ENCODE data around the gene WBP2NL.

Gene WBP2NL

DNA sequence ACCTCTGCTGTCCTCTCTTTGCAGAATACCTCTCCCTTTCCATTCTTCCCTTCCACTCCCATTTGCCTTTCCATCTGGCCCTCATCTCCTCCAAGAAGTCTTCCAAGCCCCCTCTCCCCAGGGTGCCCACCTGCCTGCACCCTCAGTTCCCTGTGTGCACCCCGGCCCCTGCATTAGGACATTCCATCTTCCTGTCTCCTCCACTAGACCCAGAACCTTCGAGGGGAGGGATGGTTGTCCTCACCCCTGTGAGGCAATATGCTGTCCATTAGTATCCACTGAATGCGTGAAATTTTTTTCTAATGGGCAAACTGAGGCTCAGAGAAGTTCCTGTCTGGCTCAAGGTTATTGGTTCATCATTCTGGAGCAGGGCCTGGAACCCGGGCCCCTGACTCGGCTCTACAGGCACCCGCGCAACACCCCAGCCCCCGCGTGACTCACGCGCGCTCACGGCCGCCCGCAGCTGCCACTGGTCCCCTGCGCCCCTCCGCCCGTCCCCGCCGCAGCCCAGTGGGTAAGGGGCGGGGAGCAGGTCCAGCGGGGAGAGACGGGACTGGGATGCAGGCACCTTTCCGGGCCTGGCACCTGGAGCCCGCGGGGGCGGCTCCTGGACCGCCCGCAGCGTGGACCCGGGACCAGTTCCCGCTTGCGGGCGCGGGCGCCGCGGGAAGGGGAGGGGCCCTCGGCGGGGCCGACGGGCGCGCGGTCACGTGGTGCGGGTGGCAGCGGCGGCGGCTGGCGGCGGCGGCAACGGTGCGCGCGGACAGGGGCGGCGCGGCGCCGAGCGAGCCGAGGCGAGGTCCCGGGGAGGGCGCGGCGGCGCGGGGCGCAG is 22.3 kb upstream of the WBP2NL start:
- no peak overlapping the region for H3K4me3 ChIP-seq (IDR thresholded peaks at IDR 0.05; ENCODE audit: insufficient read depth, low read depth, low read length)
- no peaks in the 10 kb centered on the region for H4K20me1 ChIP-seq (ENCODE audit: insufficient read depth)
- peaks cover 11% of the 10 kb centered on the region for H3K27me3 ChIP-seq (ENCODE audit: insufficient read depth, low read depth)

DNA sequence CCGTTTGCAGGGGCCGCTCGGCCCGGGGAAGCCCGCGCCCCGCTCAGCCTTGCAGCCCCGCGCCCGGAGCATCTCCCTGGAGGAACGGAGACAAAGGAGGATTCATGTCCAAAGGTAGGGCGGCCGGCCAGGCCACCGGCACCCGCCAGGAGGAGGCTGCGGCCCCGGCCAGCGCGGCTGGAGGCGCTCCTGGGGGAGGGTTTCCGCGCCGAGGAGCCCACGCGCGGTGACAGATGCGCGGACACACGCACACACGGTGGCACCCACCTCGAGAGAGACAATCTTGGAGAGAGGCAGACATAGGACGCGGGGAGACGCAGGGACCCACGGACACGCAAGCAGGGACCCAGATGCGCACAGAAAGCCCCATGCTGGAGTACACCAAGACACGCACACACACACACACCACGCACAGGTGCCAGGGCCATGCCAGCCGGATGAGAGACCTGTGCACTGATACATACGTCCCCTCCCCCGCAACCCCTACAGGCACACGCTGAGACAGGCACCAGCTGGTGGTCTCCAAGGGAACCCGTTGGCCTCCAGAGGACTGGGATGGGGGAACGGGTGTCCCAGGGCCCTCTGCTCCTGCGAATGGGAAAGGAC is 21.5 kb upstream of the WBP2NL start:
- H4K20me1 ChIP-seq (ENCODE audit: insufficient read depth): no peaks in the 10 kb centered on the region
- H3K27ac ChIP-seq: no peak overlapping the region
- no peaks in the 10 kb centered on the region for H3K4me1 ChIP-seq (ENCODE audit: low read depth, poor library complexity, severe bottlenecking)
- H3K27me3 ChIP-seq (ENCODE audit: insufficient read depth, low read depth): peaks cover 11% of the 10 kb centered on the region
- TF ChIP-seq, protein P1, sequence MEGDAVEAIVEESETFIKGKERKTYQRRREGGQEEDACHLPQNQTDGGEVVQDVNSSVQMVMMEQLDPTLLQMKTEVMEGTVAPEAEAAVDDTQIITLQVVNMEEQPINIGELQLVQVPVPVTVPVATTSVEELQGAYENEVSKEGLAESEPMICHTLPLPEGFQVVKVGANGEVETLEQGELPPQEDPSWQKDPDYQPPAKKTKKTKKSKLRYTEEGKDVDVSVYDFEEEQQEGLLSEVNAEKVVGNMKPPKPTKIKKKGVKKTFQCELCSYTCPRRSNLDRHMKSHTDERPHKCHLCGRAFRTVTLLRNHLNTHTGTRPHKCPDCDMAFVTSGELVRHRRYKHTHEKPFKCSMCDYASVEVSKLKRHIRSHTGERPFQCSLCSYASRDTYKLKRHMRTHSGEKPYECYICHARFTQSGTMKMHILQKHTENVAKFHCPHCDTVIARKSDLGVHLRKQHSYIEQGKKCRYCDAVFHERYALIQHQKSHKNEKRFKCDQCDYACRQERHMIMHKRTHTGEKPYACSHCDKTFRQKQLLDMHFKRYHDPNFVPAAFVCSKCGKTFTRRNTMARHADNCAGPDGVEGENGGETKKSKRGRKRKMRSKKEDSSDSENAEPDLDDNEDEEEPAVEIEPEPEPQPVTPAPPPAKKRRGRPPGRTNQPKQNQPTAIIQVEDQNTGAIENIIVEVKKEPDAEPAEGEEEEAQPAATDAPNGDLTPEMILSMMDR (conservative IDR thresholded peaks at IDR 0.05; ENCODE audit: low read depth, low read length): no peak
- peak overlapping the region; percentile 38; the same call in 1 of the 2 replicates for H2AFZ ChIP-seq (ENCODE audit: low read depth)
- no peaks in the 10 kb centered on the region for H3K79me2 ChIP-seq (ENCODE audit: insufficient read depth, low read depth)
- H3K36me3 ChIP-seq (ENCODE audit: insufficient read depth): no peaks in the 10 kb centered on the region
- peak overlapping the region; percentile 57 for H3K4me2 ChIP-seq
- no peak overlapping the region for H3K9ac ChIP-seq
- no peak overlapping the region for H3K4me3 ChIP-seq (IDR thresholded peaks at IDR 0.05; ENCODE audit: insufficient read depth, low read depth, low read length)

More for the DNA sequence above, 22.3 kb upstream of the WBP2NL start:
- no peaks in the 10 kb centered on the region for H3K36me3 ChIP-seq (ENCODE audit: insufficient read depth)
- H2AFZ ChIP-seq (ENCODE audit: low read depth): peak overlapping the region; percentile 71
- H3K9ac ChIP-seq: no peak overlapping the region
- H3K4me2 ChIP-seq: peak overlapping the region; percentile 42
- no peak overlapping the region for H3K27ac ChIP-seq
- H3K79me2 ChIP-seq (ENCODE audit: insufficient read depth, low read depth): no peaks in the 10 kb centered on the region
- TF ChIP-seq, protein P1 (conservative IDR thresholded peaks at IDR 0.05; ENCODE audit: low read depth, low read length): no peak
- H3K4me1 ChIP-seq (ENCODE audit: low read depth, poor library complexity, severe bottlenecking): no peaks in the 10 kb centered on the region

DNA sequence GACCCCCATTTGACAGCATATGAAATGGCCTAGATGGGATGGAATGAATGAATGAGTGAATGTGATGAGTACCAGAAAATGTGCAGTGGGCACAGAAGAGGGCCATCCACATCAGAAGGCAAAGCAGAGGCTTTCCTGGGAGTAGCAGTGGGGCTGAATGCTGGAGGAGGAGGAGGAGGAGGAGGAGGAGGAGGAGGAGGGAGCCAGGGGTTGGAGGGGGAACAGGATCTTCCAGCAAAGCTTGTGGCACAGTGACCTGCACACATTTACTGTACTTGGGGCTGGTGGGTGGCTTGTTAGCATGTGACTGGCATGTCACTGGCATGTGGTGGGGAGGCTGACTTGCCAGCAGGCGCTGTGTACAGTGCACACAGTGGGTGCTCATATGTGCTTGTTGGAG is 19.9 kb upstream of the WBP2NL start:
- Histone ChIP-seq H3K4me3 (IDR thresholded peaks at IDR 0.05; ENCODE audit: insufficient read depth, low read depth, low read length) (no peak overlapping the region), H4K20me1 (ENCODE audit: insufficient read depth) (no peaks in the 10 kb centered on the region), H3K27ac (no peak overlapping the region), H3K4me1 (ENCODE audit: low read depth, poor library complexity, severe bottlenecking) (no peaks in the 10 kb centered on the region), H3K4me2 (no peak overlapping the region), H2AFZ (ENCODE audit: low read depth) (no peak overlapping the region), H3K36me3 (ENCODE audit: insufficient read depth) (no peaks in the 10 kb centered on the region), H3K27me3 (ENCODE audit: insufficient read depth, low read depth) (peaks cover 11% of the 10 kb centered on the region), H3K9ac (no peak overlapping the region), H3K79me2 (ENCODE audit: insufficient read depth, low read depth) (no peaks in the 10 kb centered on the region)
- TF ChIP-seq, protein P1 (conservative IDR thresholded peaks at IDR 0.05; ENCODE audit: low read depth, low read length): no peak

DNA sequence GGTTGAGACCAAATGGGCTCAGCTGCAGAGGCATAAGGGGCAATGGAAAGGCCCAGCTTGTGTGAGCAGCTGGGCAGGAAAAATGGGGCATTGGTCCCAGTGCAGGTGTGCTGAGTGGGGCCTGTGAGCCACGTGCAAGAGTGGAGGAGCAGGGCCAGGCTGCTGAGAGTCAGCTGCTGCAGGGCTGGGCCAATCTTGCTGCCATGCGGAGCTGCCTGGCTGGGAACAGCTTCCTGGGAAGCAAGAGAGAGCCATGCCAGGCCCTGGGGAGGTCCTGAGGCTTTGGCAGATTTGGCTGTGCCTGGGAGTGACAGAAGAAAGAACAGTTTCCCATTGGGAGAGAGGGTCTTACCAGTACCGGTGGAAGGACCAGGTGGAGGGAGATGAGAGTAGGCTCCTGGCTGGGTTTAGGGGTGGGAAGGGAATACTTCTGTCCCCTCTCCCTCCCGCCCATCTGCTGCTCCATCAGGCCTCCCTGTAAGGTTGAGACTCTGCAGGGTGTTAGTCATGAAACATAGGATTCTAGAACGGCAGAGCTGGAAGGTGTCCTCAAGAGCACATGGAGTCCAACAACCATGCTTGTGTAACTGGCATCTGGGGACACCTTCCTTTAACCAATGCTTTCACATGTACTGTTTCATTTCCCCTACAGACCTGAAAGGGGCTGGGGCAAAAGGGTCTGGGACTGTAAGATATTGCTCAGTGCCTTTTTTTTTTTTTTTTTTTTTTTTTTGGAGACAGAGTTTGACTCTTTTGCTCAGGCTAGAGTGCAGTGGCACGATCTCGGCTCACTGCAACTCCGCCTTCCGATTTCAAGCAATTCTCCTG is 19.0 kb upstream of the WBP2NL start:
- Histone ChIP-seq H3K4me2 (no peak overlapping the region), H3K36me3 (ENCODE audit: insufficient read depth) (no peaks in the 10 kb centered on the region), H2AFZ (ENCODE audit: low read depth) (no peak overlapping the region), H3K79me2 (ENCODE audit: insufficient read depth, low read depth) (no peaks in the 10 kb centered on the region), H3K4me3 (IDR thresholded peaks at IDR 0.05; ENCODE audit: insufficient read depth, low read depth, low read length) (no peak overlapping the region), H3K9ac (no peak overlapping the region), H3K27ac (no peak overlapping the region), H3K4me1 (ENCODE audit: low read depth, poor library complexity, severe bottlenecking) (no peaks in the 10 kb centered on the region), H4K20me1 (ENCODE audit: insufficient read depth) (no peaks in the 10 kb centered on the region), H3K27me3 (ENCODE audit: insufficient read depth, low read depth) (peaks cover 11% of the 10 kb centered on the region)
- TF ChIP-seq, protein P1 (conservative IDR thresholded peaks at IDR 0.05; ENCODE audit: low read depth, low read length): no peak

Measured in KMS-11 (cell line).